ENCODE measurements around the gene CNTN6.

DNA sequence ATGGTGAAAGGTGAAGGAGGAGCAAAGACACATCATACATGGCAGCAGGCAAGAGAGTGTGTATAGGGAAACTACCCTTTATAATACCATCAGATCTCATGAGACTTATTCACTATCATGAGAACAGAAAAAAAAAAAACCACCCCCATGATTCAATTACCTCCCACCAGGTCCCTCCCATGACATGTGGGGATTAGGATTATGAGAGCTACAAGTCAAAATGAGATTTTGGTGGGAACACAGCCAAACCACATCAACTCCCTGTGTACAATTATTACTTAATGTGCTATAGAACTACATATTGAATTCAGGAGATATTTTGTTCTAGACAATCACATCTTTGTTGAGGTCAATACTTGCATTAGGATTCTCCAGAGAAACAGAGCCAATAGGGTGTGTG lies 313.4 kb downstream of the CNTN6 start:
- TF ChIP-seq, protein P1, sequence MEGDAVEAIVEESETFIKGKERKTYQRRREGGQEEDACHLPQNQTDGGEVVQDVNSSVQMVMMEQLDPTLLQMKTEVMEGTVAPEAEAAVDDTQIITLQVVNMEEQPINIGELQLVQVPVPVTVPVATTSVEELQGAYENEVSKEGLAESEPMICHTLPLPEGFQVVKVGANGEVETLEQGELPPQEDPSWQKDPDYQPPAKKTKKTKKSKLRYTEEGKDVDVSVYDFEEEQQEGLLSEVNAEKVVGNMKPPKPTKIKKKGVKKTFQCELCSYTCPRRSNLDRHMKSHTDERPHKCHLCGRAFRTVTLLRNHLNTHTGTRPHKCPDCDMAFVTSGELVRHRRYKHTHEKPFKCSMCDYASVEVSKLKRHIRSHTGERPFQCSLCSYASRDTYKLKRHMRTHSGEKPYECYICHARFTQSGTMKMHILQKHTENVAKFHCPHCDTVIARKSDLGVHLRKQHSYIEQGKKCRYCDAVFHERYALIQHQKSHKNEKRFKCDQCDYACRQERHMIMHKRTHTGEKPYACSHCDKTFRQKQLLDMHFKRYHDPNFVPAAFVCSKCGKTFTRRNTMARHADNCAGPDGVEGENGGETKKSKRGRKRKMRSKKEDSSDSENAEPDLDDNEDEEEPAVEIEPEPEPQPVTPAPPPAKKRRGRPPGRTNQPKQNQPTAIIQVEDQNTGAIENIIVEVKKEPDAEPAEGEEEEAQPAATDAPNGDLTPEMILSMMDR (IDR thresholded peaks at IDR 0.05; ENCODE audit: low read depth, low read length, missing input control) = no peak
- no peak for TF ChIP-seq YY1 (IDR thresholded peaks at IDR 0.05)
- TF ChIP-seq, protein P2, sequence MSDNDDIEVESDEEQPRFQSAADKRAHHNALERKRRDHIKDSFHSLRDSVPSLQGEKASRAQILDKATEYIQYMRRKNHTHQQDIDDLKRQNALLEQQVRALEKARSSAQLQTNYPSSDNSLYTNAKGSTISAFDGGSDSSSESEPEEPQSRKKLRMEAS (IDR thresholded peaks at IDR 0.05) = no peak
- TF ChIP-seq SP1 (IDR thresholded peaks at IDR 0.05) = no peak
- TF ChIP-seq RXRA (IDR thresholded peaks at IDR 0.05) = no peak
- TF ChIP-seq TAF1 (conservative IDR thresholded peaks at IDR 0.05) = no peak
- TF ChIP-seq, protein P3, sequence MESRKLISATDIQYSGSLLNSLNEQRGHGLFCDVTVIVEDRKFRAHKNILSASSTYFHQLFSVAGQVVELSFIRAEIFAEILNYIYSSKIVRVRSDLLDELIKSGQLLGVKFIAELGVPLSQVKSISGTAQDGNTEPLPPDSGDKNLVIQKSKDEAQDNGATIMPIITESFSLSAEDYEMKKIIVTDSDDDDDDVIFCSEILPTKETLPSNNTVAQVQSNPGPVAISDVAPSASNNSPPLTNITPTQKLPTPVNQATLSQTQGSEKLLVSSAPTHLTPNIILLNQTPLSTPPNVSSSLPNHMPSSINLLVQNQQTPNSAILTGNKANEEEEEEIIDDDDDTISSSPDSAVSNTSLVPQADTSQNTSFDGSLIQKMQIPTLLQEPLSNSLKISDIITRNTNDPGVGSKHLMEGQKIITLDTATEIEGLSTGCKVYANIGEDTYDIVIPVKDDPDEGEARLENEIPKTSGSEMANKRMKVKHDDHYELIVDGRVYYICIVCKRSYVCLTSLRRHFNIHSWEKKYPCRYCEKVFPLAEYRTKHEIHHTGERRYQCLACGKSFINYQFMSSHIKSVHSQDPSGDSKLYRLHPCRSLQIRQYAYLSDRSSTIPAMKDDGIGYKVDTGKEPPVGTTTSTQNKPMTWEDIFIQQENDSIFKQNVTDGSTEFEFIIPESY (IDR thresholded peaks at IDR 0.05) = no peak
- no peak for TF ChIP-seq RAD21 (IDR thresholded peaks at IDR 0.05)

All from liver (tissue), 3 donors.